ENCODE measurements around the gene HES3.
A peak's percentile ranks its signal among the peaks of the same experiment; 100 is the strongest.
"Not testable (repeated sequence)": the region's sequence is repeated elsewhere in the genome, so short reads cannot be mapped to it uniquely, and the experiment has no call there.

The HES3 gene
- total RNA-seq: 0 reads per million in 3 experiments

- no peak for DNase-seq
Observed at GRCh38 chr1:6243993-6244392, at the start of gene HES3. Gene HES3, plus strand, starts transcription at chr1:6244179. Its CDS starts 187 bp downstream, at chr1:6244366.

- DNase-seq: no peak
Observed at GRCh38 chr1:6197746-6198427, 46.1 kb upstream of the HES3 start.

GRCh38 chr1:6198646-6199297 is 45.2 kb upstream of the HES3 start:
- no peak for DNase-seq

GRCh38 chr1:6199298-6200187 is 44.4 kb upstream of the HES3 start, which contains the start of gene RPL22:
Gene RPL22, minus strand, starts transcription at chr1:6199595. Its CDS starts 22 bp downstream, at chr1:6199573.
- peak; percentile 98 for DNase-seq

DNA sequence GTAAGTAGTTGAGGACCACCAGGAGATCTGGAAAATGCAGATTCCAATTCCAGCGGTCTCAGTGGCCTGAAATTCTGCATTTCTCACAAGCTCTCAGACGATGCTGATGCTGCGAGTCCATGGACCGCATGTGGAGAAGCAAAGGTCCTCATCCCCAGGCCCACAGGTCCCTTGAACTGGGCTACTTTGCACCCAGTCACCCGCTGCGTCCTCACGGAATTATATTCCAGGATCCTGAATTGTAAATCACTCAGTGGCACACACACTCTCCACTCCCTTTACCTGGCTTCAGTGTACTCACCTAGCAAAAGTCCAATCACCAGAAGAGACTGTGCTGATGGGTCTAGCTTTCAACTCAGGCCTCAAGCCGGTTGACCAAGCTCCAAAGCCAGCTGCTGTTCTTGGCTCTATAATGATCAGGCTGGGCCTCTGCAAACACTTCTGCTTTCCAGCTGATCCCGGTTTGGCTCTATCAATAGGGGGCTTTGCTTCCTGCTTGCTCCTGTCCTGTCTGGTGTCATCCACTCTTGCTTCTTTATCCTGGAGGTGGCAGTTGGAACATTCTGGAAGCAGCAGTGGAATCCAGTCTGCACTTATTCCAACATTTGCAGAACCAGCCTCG is 43.7 kb upstream of the HES3 start:
- no peak for DNase-seq

- DNase-seq: no peak
Observed at GRCh38 chr1:6202256-6202655, 41.7 kb upstream of the HES3 start.

DNA sequence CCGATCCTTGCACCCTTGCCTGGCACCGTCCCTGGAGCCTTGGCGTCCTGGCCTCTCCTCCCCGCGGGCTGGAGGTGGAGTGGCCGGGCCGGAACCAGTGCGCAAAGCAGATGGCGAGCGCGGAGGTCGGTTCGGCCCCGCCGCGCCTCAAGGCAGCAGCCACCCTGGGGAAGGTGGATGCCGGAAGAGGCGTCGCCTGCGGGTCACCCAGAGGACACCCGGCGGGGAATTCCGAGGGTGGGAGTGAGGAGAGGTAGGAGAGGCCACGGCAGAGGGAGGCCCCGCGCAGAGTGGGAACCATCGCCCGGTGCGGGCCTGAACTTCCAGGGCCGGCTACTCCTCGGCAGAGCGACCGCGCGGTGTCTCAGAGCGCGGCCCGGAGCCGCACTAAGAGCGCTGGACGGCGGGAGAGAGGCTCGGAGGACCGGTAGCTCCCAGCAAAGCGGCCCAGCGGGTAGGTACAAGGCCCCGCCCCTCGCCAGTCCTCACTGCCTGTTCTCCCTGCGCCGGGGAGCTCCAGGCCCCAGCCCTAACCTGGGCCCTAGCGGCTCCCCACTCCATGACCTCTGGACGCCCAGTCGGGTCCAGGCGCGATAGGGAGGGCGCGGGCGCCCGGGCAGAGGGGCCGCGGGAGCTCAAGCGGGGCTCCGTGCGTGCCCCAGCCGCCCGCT is 38.0 kb upstream of the HES3 start, which contains the start of gene RNF207:
TSS of gene RNF207 (plus strand) at position 271 of the 671 bp plus-strand sequence. CDS start 417 bp downstream, outside the sequence.
- DNase-seq: peak; percentile 59

DNA sequence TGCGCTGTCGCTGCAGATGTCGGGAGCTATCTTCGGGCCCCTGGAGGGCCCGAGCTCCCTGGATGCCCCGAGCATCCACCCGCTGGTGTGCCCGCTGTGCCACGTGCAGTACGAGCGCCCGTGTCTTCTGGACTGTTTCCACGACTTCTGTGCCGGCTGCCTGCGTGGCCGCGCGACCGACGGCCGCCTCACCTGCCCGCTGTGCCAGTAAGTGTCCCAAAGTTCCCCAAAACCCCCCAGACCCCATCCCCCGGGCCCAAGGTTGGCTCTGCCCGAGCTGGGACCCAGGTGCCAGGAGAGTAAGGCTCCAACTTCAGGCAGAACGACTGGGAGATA is 37.5 kb upstream of the HES3 start:
- DNase-seq: no peak

DNA sequence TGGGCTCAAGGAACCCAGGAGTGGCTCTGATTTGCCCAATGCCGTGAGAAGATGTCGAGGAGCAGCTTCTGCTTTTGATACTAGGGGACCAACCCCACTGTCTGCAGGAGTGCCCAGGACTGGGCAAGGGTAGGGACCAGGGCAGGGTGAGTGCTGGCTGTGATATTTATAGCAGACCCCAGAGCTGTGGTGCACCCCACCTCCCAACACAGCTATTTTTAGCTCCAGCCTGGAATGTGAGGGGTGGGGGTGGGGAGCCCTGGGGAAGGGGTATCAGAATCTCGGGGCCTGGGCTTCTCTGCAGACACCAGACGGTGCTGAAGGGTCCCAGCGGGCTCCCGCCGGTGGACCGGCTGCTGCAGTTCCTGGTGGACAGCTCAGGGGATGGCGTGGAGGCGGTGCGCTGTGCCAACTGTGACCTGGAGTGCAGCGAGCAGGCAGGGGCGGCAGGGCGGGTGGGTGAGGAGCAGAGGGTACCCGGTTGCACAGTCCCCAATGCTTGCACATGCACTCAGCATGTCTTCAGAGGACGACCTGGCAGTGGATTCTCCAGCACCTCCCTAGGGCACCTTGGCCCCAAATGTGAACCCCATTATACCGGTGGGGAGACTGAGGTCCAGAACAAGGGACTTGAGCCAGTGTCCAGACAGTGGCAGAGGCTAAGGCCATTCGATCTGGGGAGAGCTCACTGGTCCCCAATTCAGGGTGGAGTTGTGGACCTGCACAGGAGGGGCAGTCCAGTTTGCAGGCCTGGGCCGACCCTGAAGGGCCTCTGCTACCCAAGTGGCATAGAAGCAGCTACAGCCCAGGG is 36.7 kb upstream of the HES3 start:
- DNase-seq: no peak

DNA sequence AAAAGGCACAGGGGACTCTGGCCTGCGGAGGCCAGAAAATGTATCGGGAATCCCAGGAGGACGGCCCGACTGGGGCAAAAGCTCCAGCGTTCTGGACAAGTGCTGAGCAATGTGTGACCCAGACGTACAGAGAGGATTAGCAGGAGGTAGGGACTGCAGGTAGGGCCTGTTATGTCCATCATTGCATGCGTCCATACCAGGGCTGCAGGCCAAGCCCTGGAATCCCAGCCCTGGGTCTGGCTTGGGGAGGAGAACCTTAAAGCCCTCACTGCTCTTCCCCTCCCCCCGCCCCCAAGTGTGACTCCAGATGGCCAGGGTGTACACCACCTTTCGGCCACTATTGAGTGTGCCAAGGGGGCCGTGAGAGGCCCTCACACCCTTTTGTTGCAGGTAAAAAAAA is 36.1 kb upstream of the HES3 start:
- DNase-seq: no peak

GRCh38 chr1:6208723-6209660 is 35.0 kb upstream of the HES3 start:
- no peak for DNase-seq

DNA sequence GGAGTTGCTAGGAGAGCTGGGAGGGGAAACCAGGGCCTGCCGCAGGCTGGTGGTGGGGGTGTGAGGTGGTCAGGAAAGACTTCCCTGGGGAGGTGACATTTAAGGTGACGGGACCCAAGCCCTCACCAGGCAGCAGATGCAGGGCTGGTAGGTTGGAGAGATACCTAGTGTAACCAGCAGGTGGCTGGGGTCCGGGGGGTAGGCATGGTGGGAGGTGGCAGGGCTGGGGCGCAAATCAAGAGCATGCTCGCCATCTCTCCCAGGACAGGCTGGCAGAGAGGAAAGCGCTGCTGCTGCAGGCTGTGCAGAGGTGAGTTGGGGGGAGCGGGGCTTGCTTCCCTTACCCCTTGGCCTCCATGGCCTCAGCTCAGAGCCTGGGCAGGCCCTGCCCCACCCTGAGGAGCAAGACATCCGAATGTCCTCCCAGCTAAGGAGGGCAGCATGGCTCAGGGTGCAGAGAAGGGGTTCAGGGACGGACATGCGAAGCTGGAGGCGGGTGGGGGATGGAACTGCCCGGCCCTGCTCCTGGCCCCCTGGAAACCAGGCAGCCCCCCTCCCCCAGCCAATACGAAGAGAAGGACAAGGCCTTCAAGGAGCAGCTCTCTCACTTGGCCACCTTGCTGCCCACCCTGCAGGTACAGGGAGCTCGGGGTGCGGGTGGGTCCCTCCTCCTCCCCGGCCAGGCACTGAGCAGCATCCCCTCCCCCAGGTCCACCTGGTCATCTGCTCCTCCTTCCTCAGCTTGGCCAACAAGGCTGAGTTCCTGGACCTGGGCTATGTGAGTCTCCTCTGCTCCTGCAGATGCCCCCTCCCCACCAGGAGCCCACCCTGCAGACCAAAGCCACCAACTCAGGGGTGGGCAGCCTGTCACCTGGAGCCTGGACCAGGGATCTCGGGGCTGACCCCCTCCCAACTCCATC is 34.1 kb upstream of the HES3 start:
- DNase-seq: no peak

DNA sequence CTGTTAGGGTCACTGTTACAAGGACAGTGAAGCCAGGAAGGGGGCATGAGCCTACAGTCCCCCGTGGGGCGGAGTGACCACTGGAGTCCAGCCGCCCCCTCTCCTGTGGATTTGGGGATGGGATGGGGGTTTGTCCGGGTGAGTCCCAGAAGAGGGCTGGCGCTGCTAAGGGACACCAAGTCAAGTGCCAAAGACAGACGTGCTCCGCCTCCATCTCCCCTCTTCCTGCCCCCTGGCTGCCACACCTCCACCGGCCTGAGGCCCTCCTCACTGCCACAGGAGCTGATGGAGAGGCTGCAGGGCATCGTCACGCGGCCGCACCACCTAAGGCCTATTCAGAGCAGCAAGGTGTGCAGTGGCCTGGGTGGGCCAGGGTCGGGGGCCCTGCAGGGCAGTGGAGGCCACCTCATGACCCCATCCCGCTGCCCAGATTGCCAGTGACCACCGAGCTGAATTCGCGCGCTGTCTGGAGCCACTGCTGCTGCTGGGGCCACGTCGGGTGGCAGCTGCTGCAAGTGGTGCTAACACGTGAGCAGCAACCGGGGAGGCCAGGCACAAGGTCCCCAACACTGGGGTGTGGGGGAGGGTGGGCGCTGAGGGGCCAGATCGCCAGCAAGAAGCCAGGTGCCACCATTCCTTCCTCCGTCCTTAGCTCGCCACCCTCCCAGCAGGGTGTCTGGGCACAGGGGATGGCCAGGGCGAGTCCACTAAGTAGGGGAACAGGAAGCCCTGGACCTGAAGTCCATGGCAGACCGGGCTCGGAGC is 33.2 kb upstream of the HES3 start:
- no peak for DNase-seq

- DNase-seq: no peak
Observed at GRCh38 chr1:6211731-6212130, 32.2 kb upstream of the HES3 start.

DNA sequence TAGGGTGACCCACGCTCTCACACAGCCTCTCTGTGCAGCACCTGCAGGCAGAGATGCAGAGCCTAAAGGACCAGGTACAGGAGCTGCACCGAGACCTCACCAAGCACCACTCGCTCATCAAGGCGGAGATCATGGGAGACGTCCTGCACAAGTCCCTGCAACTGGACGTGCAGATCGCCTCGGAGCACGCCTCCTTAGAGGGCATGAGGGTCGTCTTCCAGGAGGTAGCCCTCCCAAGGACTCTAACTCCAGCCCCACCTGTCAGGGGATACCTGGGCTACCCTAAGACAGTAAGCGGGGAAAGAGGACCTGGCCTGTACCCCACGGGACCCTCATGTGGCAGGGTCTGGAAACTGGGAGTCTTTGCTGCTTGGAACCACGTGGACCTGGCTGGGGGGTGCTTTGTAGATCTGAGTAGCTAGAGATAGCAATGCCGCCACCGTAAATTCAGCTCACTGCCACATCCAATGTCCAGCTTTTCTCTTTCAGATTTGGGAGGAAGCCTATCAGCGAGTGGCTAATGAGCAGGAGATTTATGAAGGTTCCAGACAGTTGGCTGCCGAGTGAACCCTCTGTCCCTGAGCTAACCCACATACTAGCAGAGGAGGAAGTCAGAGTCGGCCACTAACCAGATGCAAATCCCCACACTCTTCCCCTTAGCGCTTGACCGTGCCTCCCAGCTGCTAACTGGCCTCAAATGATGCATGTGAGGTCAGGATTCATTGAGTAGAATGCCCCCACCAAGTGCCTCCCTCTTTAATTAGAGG is 31.6 kb upstream of the HES3 start:
- DNase-seq: no peak

GRCh38 chr1:6218375-6219164 is 25.4 kb upstream of the HES3 start:
- no peak for DNase-seq

GRCh38 chr1:6219641-6220040 is 24.3 kb upstream of the HES3 start:
- DNase-seq: not testable (repeated sequence)
